Panc1 (cell line): ENCODE data around the gene LNX1. TPM values are rescaled to one million over a fixed set of nuclear protein-coding genes. Genes with fewer than 3 reads are reported as not detected.

Experiments used
- ATAC-seq: fragments of 200-7000 bp; cut with Tn5 transposase; 2 replicates; pipeline ENCODE4 v1.9.1; 2020; ENCODE audit warnings: mild to moderate bottlenecking, moderate library complexity
- BruUV-seq: library from RNA; stranded (reverse); fragments of 400-500 nt; replicated peaks from 2 replicates; lab custom pipeline; 2021; lab: Mats Ljungman, UMichigan
- CTCF ChIA-PET: fragments of 300-600 bp; sonication (Branson Sonifier 250); formaldehyde crosslinking; loops from one replicate; lab custom pipeline; 2022; ENCODE audit warnings: antibody characterized with exemption; lab: Charles Lee
- POLR2A ChIA-PET: fragments of 300-600 bp; sonication (Branson Sonifier 250); formaldehyde crosslinking; loops from one replicate; lab custom pipeline; 2022; ENCODE audit warnings: antibody characterized with exemption; lab: Charles Lee
- DNase-seq: peaks from one replicate; pipeline ENCODE4 v3.0.0-alpha.2; 2010; ENCODE audit warnings: low read depth, low spot score
- H3K27ac ChIP-seq: 2 replicates; pipeline ENCODE4 v1.5.1; 2011; ENCODE audit warnings: mild to moderate bottlenecking, low read length, inconsistent platforms
- H3K27me3 ChIP-seq: fragments of 200-500 bp; sonication (Bioruptor generic); 2 replicates; pipeline ENCODE4 v1.6.0; 2014; ENCODE audit warnings: low read length, inconsistent platforms; ENCODE audit not compliant: control insufficient read depth, insufficient read depth
- H3K36me3 ChIP-seq: fragments of 200-500 bp; sonication (Bioruptor generic); 2 replicates; pipeline ENCODE4 v1.5.1; 2014; ENCODE audit warnings: inconsistent platforms, mild to moderate bottlenecking, low read length, moderate library complexity; ENCODE audit not compliant: control insufficient read depth, insufficient read depth
- H3K4me1 ChIP-seq: 2 replicates; pipeline ENCODE4 v1.5.1; 2011; ENCODE audit warnings: inconsistent platforms, mild to moderate bottlenecking, low read length, moderate library complexity; ENCODE audit not compliant: control insufficient read depth, insufficient read depth
- H3K4me3 ChIP-seq, 2 experiments: 2 replicates each; pipeline ENCODE4 v1.5.1; 2011 to 2012; ENCODE audit warnings: low read depth in 2 of 2, low read length in 2 of 2, mild to moderate bottlenecking in 2 of 2, inconsistent platforms in 1 of 2, moderate library complexity in 1 of 2
- H3K9me3 ChIP-seq: fragments of 200-500 bp; sonication (Bioruptor generic); 2 replicates; pipeline ENCODE4 v1.5.1; 2014; ENCODE audit warnings: low read depth, mild to moderate bottlenecking, inconsistent platforms, low read length, moderate library complexity; ENCODE audit not compliant: control insufficient read depth, insufficient read depth
- POLR2AphosphoS5 ChIP-seq: IDR thresholded peaks from 2 replicates; pipeline ENCODE4 v1.6.1; 2012; ENCODE audit warnings: mild to moderate bottlenecking, low read depth, low read length, moderate library complexity
- SIN3A ChIP-seq: IDR thresholded peaks from 2 replicates; pipeline ENCODE4 v1.6.1; 2012; ENCODE audit warnings: low read depth, mild to moderate bottlenecking, low read length, moderate library complexity, borderline replicate concordance; ENCODE audit not compliant: insufficient read depth
- TCF7L2 ChIP-seq: IDR thresholded peaks from 2 replicates; pipeline ENCODE4 v1.6.1; 2011; ENCODE audit warnings: mild to moderate bottlenecking, low read depth, low read length, inconsistent platforms
- in situ Hi-C: cut with HindIII; loops from 2 replicates; pipeline ENCODE4 v1.10.0; 2016; ENCODE audit warnings: low sequenced_read_pairs, low pct_unique_long_range_greater_than_20kb
- intact Hi-C: fragments of 100-400 bp; cut with micrococcal nuclease; formaldehyde crosslinking; loops from one replicate; pipeline ENCODE4 v1.10.0; 2022; ENCODE audit not compliant: unreplicated experiment
- total RNA-seq: library from RNA; stranded (reverse); gene quantifications from one replicate; pipeline ENCODE4 v1.2.1, GENCODE V29; 2021; ENCODE audit not compliant: unreplicated experiment
- TF ChIP-seq, protein P1 (sequence below), 2 experiments: IDR thresholded peaks; 2 replicates each; pipeline ENCODE4 v1.6.1; 2011 to 2012; ENCODE audit warnings: low read depth in 2 of 2, control low read depth in 1 of 2, low read length in 1 of 2, mild to moderate bottlenecking in 1 of 2, moderate library complexity in 1 of 2; ENCODE audit not compliant: insufficient read depth in 1 of 2
- TF ChIP-seq, protein P2 (sequence below): fragments of 450-650 bp; IDR thresholded peaks from 2 replicates; pipeline ENCODE4 v1.5.1; 2017; ENCODE audit warnings: mild to moderate bottlenecking

The LNX1 gene
- total RNA-seq, 1 experiment from 2014 or later = 0.18 TPM

DNA sequence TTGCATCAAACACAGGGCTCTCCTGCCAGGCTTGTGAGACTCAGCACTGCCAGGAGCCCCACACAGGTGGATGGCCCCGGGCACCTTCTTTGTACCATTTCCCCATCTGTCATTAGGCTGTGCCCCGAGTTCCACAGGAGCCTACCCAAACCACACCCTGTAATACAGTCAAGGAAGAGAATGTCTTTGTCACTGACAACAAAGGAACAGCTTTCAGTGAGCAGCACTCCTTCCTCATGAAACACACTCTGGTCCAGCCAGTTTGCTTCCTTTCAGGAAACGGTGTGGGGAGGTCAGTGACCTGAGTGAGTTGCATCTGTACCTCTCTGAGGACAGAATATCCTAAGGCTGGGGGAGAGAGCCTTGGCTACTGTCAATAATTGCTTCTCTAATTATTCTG lies 53.7 kb downstream of the LNX1 start:
- DNase-seq (no peak), ATAC-seq (no peak)
- TF ChIP-seq, protein P1, sequence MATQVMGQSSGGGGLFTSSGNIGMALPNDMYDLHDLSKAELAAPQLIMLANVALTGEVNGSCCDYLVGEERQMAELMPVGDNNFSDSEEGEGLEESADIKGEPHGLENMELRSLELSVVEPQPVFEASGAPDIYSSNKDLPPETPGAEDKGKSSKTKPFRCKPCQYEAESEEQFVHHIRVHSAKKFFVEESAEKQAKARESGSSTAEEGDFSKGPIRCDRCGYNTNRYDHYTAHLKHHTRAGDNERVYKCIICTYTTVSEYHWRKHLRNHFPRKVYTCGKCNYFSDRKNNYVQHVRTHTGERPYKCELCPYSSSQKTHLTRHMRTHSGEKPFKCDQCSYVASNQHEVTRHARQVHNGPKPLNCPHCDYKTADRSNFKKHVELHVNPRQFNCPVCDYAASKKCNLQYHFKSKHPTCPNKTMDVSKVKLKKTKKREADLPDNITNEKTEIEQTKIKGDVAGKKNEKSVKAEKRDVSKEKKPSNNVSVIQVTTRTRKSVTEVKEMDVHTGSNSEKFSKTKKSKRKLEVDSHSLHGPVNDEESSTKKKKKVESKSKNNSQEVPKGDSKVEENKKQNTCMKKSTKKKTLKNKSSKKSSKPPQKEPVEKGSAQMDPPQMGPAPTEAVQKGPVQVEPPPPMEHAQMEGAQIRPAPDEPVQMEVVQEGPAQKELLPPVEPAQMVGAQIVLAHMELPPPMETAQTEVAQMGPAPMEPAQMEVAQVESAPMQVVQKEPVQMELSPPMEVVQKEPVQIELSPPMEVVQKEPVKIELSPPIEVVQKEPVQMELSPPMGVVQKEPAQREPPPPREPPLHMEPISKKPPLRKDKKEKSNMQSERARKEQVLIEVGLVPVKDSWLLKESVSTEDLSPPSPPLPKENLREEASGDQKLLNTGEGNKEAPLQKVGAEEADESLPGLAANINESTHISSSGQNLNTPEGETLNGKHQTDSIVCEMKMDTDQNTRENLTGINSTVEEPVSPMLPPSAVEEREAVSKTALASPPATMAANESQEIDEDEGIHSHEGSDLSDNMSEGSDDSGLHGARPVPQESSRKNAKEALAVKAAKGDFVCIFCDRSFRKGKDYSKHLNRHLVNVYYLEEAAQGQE (IDR thresholded peaks at IDR 0.05; ENCODE audit: insufficient read depth in 1 of 2, low read depth in 2 of 2, low read length in 1 of 2) = no peak
- TF ChIP-seq POLR2AphosphoS5 (no peak), SIN3A (no peak), TCF7L2 (no peak)
- TF ChIP-seq, protein P2, sequence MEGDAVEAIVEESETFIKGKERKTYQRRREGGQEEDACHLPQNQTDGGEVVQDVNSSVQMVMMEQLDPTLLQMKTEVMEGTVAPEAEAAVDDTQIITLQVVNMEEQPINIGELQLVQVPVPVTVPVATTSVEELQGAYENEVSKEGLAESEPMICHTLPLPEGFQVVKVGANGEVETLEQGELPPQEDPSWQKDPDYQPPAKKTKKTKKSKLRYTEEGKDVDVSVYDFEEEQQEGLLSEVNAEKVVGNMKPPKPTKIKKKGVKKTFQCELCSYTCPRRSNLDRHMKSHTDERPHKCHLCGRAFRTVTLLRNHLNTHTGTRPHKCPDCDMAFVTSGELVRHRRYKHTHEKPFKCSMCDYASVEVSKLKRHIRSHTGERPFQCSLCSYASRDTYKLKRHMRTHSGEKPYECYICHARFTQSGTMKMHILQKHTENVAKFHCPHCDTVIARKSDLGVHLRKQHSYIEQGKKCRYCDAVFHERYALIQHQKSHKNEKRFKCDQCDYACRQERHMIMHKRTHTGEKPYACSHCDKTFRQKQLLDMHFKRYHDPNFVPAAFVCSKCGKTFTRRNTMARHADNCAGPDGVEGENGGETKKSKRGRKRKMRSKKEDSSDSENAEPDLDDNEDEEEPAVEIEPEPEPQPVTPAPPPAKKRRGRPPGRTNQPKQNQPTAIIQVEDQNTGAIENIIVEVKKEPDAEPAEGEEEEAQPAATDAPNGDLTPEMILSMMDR = no peak
- no TSS peak for BruUV-seq
- Histone ChIP-seq H3K36me3 (no peaks in the 10 kb centered on the region), H3K27ac (no peak overlapping the region), H3K4me1 (no peaks in the 10 kb centered on the region), H3K4me3 (no peak overlapping the region), H3K9me3 (no peaks in the 10 kb centered on the region), H3K27me3 (no peaks in the 10 kb centered on the region)
- POLR2A ChIA-PET = no interaction called here
- in situ Hi-C loops = no loop called here
- intact Hi-C loops = no loop called here
- CTCF ChIA-PET = no interaction called here

DNA sequence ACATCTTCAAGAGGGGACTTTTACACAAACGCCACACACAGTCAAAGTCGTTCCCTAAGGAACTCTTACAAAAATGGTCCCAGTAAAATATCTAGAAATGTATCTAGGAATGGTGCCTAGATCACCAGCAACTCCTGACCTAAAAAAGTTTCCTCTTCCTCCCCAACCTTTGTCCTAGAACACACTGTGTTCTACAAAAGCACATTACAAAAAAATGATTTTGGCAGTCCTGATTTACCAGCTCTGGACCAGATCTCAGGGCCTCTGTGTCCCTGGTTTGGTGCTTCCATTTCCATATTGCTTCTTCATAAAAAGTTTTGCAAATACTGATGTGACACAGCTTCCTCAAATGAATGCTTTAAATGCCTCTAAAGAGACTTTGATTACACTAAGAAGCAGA lies 55.0 kb downstream of the LNX1 start:
- DNase-seq = no peak
- H3K36me3 ChIP-seq = no peaks in the 10 kb centered on the region
- no TSS peak for BruUV-seq
- in situ Hi-C loops (no loop called here), intact Hi-C loops (no loop called here)
- POLR2A ChIA-PET = no interaction called here
- no peak for ATAC-seq
- H3K9me3 ChIP-seq = no peaks in the 10 kb centered on the region
- CTCF ChIA-PET = no interaction called here
- H3K27me3 ChIP-seq = no peaks in the 10 kb centered on the region
- no peak overlapping the region for H3K27ac ChIP-seq
- no peaks in the 10 kb centered on the region for H3K4me1 ChIP-seq
- TF ChIP-seq POLR2AphosphoS5 = no peak
- no peak for TF ChIP-seq TCF7L2
- TF ChIP-seq, protein P1 (IDR thresholded peaks at IDR 0.05; ENCODE audit: insufficient read depth in 1 of 2, low read depth in 2 of 2, low read length in 1 of 2) = no peak
- no peak for TF ChIP-seq SIN3A
- TF ChIP-seq, protein P2 = no peak
- H3K4me3 ChIP-seq = no peak overlapping the region
